OCI-LY1 (cell line): ENCODE data around the gene ORC1.

Experiments
- H2AFZ ChIP-seq: fragments of 200-600 bp; sonication (generic), shearing (Covaris generic); 2 replicates; pipeline ENCODE4 v1.6.0; 2014; ENCODE audit warnings: antibody characterized with exemption, mild to moderate bottlenecking, low read length
- H3F3A ChIP-seq: fragments of 200-600 bp; sonication (generic), shearing (Covaris generic); 2 replicates; pipeline ENCODE4 v1.6.0; 2014; ENCODE audit warnings: mild to moderate bottlenecking, antibody characterized with exemption, low read length, moderate library complexity; ENCODE audit not compliant: insufficient read depth
- H3K27ac ChIP-seq: fragments of 200-600 bp; sonication (generic); 2 replicates; pipeline ENCODE4 v1.5.1; 2014; ENCODE audit warnings: low read length, mixed run types, mild to moderate bottlenecking, low read depth; ENCODE audit not compliant: poor library complexity, severe bottlenecking
- H3K27me3 ChIP-seq: fragments of 200-600 bp; sonication (generic); 2 replicates; pipeline ENCODE4 v1.6.0; 2014; ENCODE audit warnings: antibody characterized with exemption, mild to moderate bottlenecking, low read length, moderate library complexity; ENCODE audit not compliant: insufficient read depth
- H3K36me3 ChIP-seq: fragments of 200-600 bp; sonication (generic); 2 replicates; pipeline ENCODE4 v1.6.1; 2014; ENCODE audit warnings: mild to moderate bottlenecking, antibody characterized with exemption, low read length, moderate library complexity, mixed read lengths; ENCODE audit not compliant: insufficient read depth
- H3K4me1 ChIP-seq: fragments of 200-600 bp; sonication (generic); 2 replicates; pipeline ENCODE4 v1.5.1; 2014; ENCODE audit warnings: mild to moderate bottlenecking, low read length, moderate library complexity; ENCODE audit not compliant: insufficient read depth, severe bottlenecking
- H3K4me2 ChIP-seq: fragments of 200-600 bp; sonication (generic), shearing (Covaris generic); 2 replicates; pipeline ENCODE4 v1.6.1; 2014; ENCODE audit warnings: low read length
- H3K4me3 ChIP-seq: fragments of 200-600 bp; sonication (generic); 2 replicates; pipeline ENCODE4 v1.5.1; 2014; ENCODE audit warnings: low read length, low read depth, mild to moderate bottlenecking, mixed read lengths; ENCODE audit not compliant: poor library complexity, severe bottlenecking
- H3K79me2 ChIP-seq: fragments of 200-600 bp; shearing (Covaris generic); 2 replicates; pipeline ENCODE4 v1.6.1; 2016; ENCODE audit warnings: mixed run types, low read length, mixed read lengths; ENCODE audit not compliant: insufficient read depth
- H3K9ac ChIP-seq: fragments of 200-600 bp; sonication (generic), shearing (Covaris generic); 2 replicates; pipeline ENCODE4 v1.6.1; 2014; ENCODE audit warnings: mild to moderate bottlenecking, low read length, mixed read lengths
- H3K9me2 ChIP-seq: fragments of 200-600 bp; sonication (generic), shearing (Covaris generic); 2 replicates; pipeline ENCODE4 v1.6.1; 2014; ENCODE audit warnings: low read depth, mild to moderate bottlenecking, low read length, mixed read lengths
- H3K9me3 ChIP-seq: fragments of 200-600 bp; shearing (Covaris generic); 2 replicates; pipeline ENCODE4 v1.6.1; 2014; ENCODE audit warnings: low read length, mixed read lengths
- H4K20me1 ChIP-seq: fragments of 200-600 bp; sonication (generic), shearing (Covaris generic); 2 replicates; pipeline ENCODE4 v1.6.0; 2016; ENCODE audit warnings: mild to moderate bottlenecking, low read length; ENCODE audit not compliant: insufficient read depth
- CTCF ChIP-seq: fragments of 200-600 bp; sonication (generic), shearing (Covaris generic); IDR thresholded peaks from 2 replicates; pipeline ENCODE4 v1.5.1; 2017; ENCODE audit warnings: mild to moderate bottlenecking, antibody characterized with exemption, low read length, moderate library complexity, mixed read lengths
- EZH2 ChIP-seq: fragments of 200-600 bp; sonication (generic), shearing (Covaris generic); IDR thresholded peaks from 2 replicates; pipeline ENCODE4 v1.8.0; 2017; ENCODE audit warnings: borderline replicate concordance, mixed run types, mild to moderate bottlenecking, antibody characterized with exemption, low read length, moderate library complexity, mixed read lengths

ORC1 gene

DNA sequence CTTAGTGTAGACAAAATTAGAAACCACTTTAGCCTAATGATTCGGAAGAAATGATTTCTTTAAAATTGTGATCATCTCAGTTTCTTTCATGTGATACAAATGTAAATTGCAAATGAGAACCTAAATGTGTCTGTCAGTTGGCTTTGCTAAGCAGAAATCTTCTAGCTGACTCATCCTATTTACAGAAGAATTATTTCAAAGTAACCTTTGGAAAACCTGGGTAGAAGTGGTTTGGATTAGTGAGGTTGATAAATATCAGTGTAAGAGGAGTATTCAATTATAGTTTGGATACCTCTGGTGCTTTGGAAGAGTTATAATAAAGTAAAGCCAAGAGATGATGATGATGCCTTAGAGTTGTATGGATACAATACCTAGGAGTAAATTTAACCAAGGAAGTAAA is 75.6 kb downstream of the ORC1 start:
- Histone ChIP-seq H3F3A (no peaks in the 10 kb centered on the region), H3K4me2 (no peak overlapping the region), H3K9me3 (no peaks in the 10 kb centered on the region), H3K4me3 (no peak overlapping the region), H3K27ac (no peak overlapping the region), H4K20me1 (no peaks in the 10 kb centered on the region), H3K79me2 (no peaks in the 10 kb centered on the region), H3K9me2 (no peaks in the 10 kb centered on the region), H3K27me3 (no peaks in the 10 kb centered on the region), H2AFZ (no peak overlapping the region), H3K9ac (no peak overlapping the region), H3K36me3 (no peaks in the 10 kb centered on the region), H3K4me1 (no peaks in the 10 kb centered on the region)
- TF ChIP-seq CTCF (no peak), EZH2 (no peak)

- H3K27ac ChIP-seq: no peak overlapping the region
- no peaks in the 10 kb centered on the region for H3K9me2 ChIP-seq
These were observed 78.4 kb downstream of the ORC1 start for GRCh38 chr1:52325786-52326185.

DNA sequence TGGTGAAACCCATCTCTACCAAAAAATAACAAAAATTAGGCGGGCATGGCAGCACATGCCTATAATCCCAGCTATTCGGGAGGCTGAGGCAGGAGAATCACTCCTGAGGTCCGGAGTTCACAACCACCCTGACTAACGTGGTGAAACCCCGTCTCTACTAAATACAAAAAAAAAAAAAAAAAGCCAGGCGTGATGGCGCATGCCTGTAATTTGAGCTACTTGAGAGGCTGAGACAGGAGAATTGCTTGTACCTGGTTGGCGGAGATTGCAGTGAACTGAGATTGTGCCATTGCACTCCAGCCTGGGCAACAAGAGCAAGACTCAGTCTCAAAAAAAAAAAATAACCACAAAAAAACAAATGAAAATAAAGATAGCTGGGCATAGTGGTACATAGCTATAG is 80.5 kb downstream of the ORC1 start:
- no peaks in the 10 kb centered on the region for H3K9me2 ChIP-seq
- no peak overlapping the region for H2AFZ ChIP-seq
- H3K27me3 ChIP-seq: no peaks in the 10 kb centered on the region
- no peaks in the 10 kb centered on the region for H3K79me2 ChIP-seq
- H3K4me3 ChIP-seq: no peak overlapping the region
- no peaks in the 10 kb centered on the region for H3K4me1 ChIP-seq
- TF ChIP-seq EZH2: no peak
- no peaks in the 10 kb centered on the region for H4K20me1 ChIP-seq
- H3K9ac ChIP-seq: no peak overlapping the region
- H3K4me2 ChIP-seq: no peak overlapping the region
- no peaks in the 10 kb centered on the region for H3F3A ChIP-seq
- no peaks in the 10 kb centered on the region for H3K36me3 ChIP-seq
- H3K9me3 ChIP-seq: no peaks in the 10 kb centered on the region
- no peak overlapping the region for H3K27ac ChIP-seq

More at GRCh38 chr1:52325786-52326185, 78.4 kb downstream of the ORC1 start:
- Histone ChIP-seq H3F3A (no peaks in the 10 kb centered on the region), H2AFZ (no peak overlapping the region), H3K79me2 (no peaks in the 10 kb centered on the region), H3K9me3 (no peaks in the 10 kb centered on the region), H3K36me3 (no peaks in the 10 kb centered on the region), H3K9ac (no peak overlapping the region), H3K4me3 (no peak overlapping the region), H4K20me1 (no peaks in the 10 kb centered on the region), H3K4me2 (no peak overlapping the region), H3K27me3 (no peaks in the 10 kb centered on the region), H3K4me1 (no peaks in the 10 kb centered on the region)
- TF ChIP-seq EZH2 (no peak), CTCF (no peak)
